Gastrocnemius medialis (tissue), 4 donors: ENCODE results near the gene MAPKAP1. TPM values are rescaled to one million over a fixed set of nuclear protein-coding genes. Genes with fewer than 3 reads are reported as not detected.
A peak's percentile ranks its signal among the peaks of the same experiment; 100 is the strongest.

ENCODE experiments used
- ATAC-seq, 2 donors: fragments of 150-250 bp; one replicate each; pipeline ENCODE4 v1.9.1; 2016
- DNase-seq, 2 donors: peaks; one replicate each; pipeline ENCODE4 v3.0.0-alpha.2; 2019
- H3K27ac ChIP-seq, 4 donors: fragments of 200-600 bp; sonication (generic); 1 replicate in 1 of 4; 2 replicates in 3 of 4; pipeline ENCODE4 v1.5.1; 2016 to 2018; ENCODE audit warnings: mild to moderate bottlenecking in 2 of 4, moderate library complexity in 1 of 4
- H3K27me3 ChIP-seq, 3 donors: fragments of 200-600 bp; sonication (generic) in 2 of 3; 1 replicate in 1 of 3; 2 replicates in 2 of 3; pipeline versions ENCODE4 v1.5.1 to v1.6.0; 2016 to 2019; ENCODE audit warnings: mild to moderate bottlenecking in 1 of 3, moderate library complexity in 1 of 3
- H3K36me3 ChIP-seq, 2 donors: fragments of 200-600 bp; sonication (generic) in 1 of 2; one replicate each; pipeline ENCODE4 v1.5.1; 2017 to 2018
- H3K4me1 ChIP-seq, 2 donors: fragments of 200-600 bp; sonication (generic) in 1 of 2; one replicate each; pipeline ENCODE4 v1.5.1; 2016 to 2017; ENCODE audit warnings: mild to moderate bottlenecking in 2 of 2
- H3K4me3 ChIP-seq, 4 donors: fragments of 200-600 bp; sonication (generic) in 3 of 4; 1 replicate in 1 of 4; 2 replicates in 3 of 4; pipeline ENCODE4 v1.5.1; 2016 to 2019; ENCODE audit warnings: mild to moderate bottlenecking in 2 of 4
- H3K9me3 ChIP-seq, 3 donors: fragments of 200-600 bp; sonication (generic) in 2 of 3; 1 replicate in 1 of 3; 2 replicates in 2 of 3; pipeline ENCODE4 v1.5.1; 2016 to 2019
- CTCF ChIP-seq, 5 experiments: fragments of 450-650 bp in 3 of 5; fragments of 200-600 bp in 2 of 5; sonication (generic) in 2 of 5; IDR thresholded peaks in 4 of 5; conservative IDR thresholded peaks in 1 of 5; 1 replicate in 4 of 5; 2 replicates in 1 of 5; pipeline ENCODE4 v1.5.1; 2016 to 2019; ENCODE audit warnings: antibody characterized with exemption in 5 of 5, mild to moderate bottlenecking in 3 of 5, moderate library complexity in 3 of 5
- POLR2A ChIP-seq, 2 donors: fragments of 450-650 bp; IDR thresholded peaks; one replicate each; pipeline ENCODE4 v1.6.1; 2017; ENCODE audit warnings: antibody characterized with exemption in 2 of 2, mild to moderate bottlenecking in 2 of 2, moderate library complexity in 2 of 2
- in situ Hi-C, 4 donors: fragments of 200-750 bp; cut with MboI; loops; one replicate each; pipeline versions ENCODE4 v1.15.0 to v1.8.0; 2017; ENCODE audit warnings: low sequenced_read_pairs in 4 of 4
- intact Hi-C: fragments of 100-400 bp; cut with DNase I; formaldehyde crosslinking; loops from one replicate; pipeline ENCODE4 v1.15.1; 2023; ENCODE audit warnings: low total_unique reads
- total RNA-seq, 4 donors: library from RNA; depleted of rRNA; stranded (reverse); fragments of >200 nt; gene quantifications; one replicate each; pipeline versions ENCODE4 v1.1.0 to v1.2.3, GENCODE V29; 2016

The MAPKAP1 gene
- total RNA-seq, 4 donors from 2014 or later: 58.2 to 123 (median 104) TPM

- H3K27me3 ChIP-seq: no peaks in the 10 kb centered on the region
- peak in 1 of 2 donors; percentile 10 for ATAC-seq
- TF ChIP-seq CTCF (IDR thresholded peaks at IDR 0.05 in 4 of 5, conservative IDR thresholded peaks at IDR 0.05 in 1 of 5): no peak
- no peak for TF ChIP-seq POLR2A (IDR thresholded peaks at IDR 0.05)
- in situ Hi-C loops (no loop called here), intact Hi-C loops (loop anchor here (1.0 kb wide), 1 partner anchor 39 kb away; no protein-coding TSS in a partner anchor)
- no peak for DNase-seq
- no peaks in the 10 kb centered on the region for H3K9me3 ChIP-seq
- peak overlapping the region; percentile 75 to 89 (median 84) for H3K27ac ChIP-seq
- H3K36me3 ChIP-seq: no peaks in the 10 kb centered on the region
- H3K4me1 ChIP-seq: peaks cover 23 to 29% of the 10 kb centered on the region in 2 donors
- H3K4me3 ChIP-seq: peak overlapping the region; percentile 89 to 99 (median 97)
These were observed 430 bp upstream of the MAPKAP1 start for GRCh38 chr9:125707472-125707804.

GRCh38 chr9:125705893-125706292, 1.1 kb downstream of the MAPKAP1 start:
- in situ Hi-C loops: no loop called here
- TF ChIP-seq POLR2A (IDR thresholded peaks at IDR 0.05) (no peak), CTCF (IDR thresholded peaks at IDR 0.05 in 4 of 5, conservative IDR thresholded peaks at IDR 0.05 in 1 of 5) (no peak)
- Histone ChIP-seq H3K27me3 (no peaks in the 10 kb centered on the region), H3K27ac (peak overlapping the region in 1 of 4 donors; percentile 82), H3K9me3 (no peaks in the 10 kb centered on the region), H3K36me3 (no peaks in the 10 kb centered on the region), H3K4me1 (peaks cover 26 to 29% of the 10 kb centered on the region in 2 donors), H3K4me3 (peak overlapping the region; percentile 89 to 99 (median 97))
- intact Hi-C loops: no loop called here
- DNase-seq: no peak
- no peak for ATAC-seq

DNA sequence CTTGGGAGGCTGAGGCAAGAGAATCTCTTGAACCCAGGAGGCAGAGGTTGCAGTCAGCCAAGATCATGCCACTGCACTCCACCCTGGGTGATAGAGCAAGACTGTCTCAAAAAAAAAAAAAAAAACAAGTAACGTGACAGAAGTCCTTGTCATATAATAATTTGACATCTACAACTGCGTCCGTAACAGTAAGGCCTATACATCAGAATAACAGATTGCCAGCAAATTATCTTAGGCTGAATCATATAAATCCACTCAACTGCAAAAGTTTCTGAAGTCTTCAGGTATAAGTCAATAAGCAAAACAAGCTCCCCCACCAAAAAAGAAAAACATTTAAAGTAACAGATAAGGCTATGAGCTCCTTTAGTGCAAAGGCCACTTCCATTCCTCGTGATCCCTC, 3.3 kb downstream of the MAPKAP1 start:
- TF ChIP-seq CTCF (IDR thresholded peaks at IDR 0.05 in 4 of 5, conservative IDR thresholded peaks at IDR 0.05 in 1 of 5) (no peak), POLR2A (IDR thresholded peaks at IDR 0.05) (no peak)
- Histone ChIP-seq H3K36me3 (no peaks in the 10 kb centered on the region), H3K4me1 (peaks cover 26 to 29% of the 10 kb centered on the region in 2 donors), H3K4me3 (no peak overlapping the region), H3K27ac (no peak overlapping the region), H3K27me3 (no peaks in the 10 kb centered on the region), H3K9me3 (no peaks in the 10 kb centered on the region)
- in situ Hi-C loops (no loop called here), intact Hi-C loops (no loop called here)
- DNase-seq (no peak), ATAC-seq (no peak)

- Histone ChIP-seq H3K27ac (no peak overlapping the region), H3K27me3 (no peaks in the 10 kb centered on the region), H3K4me3 (no peak overlapping the region), H3K9me3 (no peaks in the 10 kb centered on the region), H3K36me3 (no peaks in the 10 kb centered on the region), H3K4me1 (peaks cover 21 to 22% of the 10 kb centered on the region in 2 donors)
- ATAC-seq: no peak
- intact Hi-C loops: no loop called here
- in situ Hi-C loops: no loop called here
- DNase-seq: no peak
- TF ChIP-seq POLR2A (IDR thresholded peaks at IDR 0.05): no peak
- no peak for TF ChIP-seq CTCF (IDR thresholded peaks at IDR 0.05 in 4 of 5, conservative IDR thresholded peaks at IDR 0.05 in 1 of 5)
These were observed 5.7 kb downstream of the MAPKAP1 start for GRCh38 chr9:125701351-125701750.

GRCh38 chr9:125700791-125701190, 6.2 kb downstream of the MAPKAP1 start:
- no peak overlapping the region for H3K27ac ChIP-seq
- in situ Hi-C loops: no loop called here
- DNase-seq (no peak), ATAC-seq (no peak)
- H3K36me3 ChIP-seq: no peaks in the 10 kb centered on the region
- H3K4me1 ChIP-seq: peaks cover 16 to 23% of the 10 kb centered on the region in 2 donors
- intact Hi-C loops: no loop called here
- no peaks in the 10 kb centered on the region for H3K9me3 ChIP-seq
- no peaks in the 10 kb centered on the region for H3K27me3 ChIP-seq
- no peak overlapping the region for H3K4me3 ChIP-seq
- no peak for TF ChIP-seq POLR2A (IDR thresholded peaks at IDR 0.05)
- no peak for TF ChIP-seq CTCF (IDR thresholded peaks at IDR 0.05 in 4 of 5, conservative IDR thresholded peaks at IDR 0.05 in 1 of 5)
